Smooth muscle cell (in vitro differentiated cells): ENCODE data around the gene SLC25A26. TPM values are rescaled to one million over a fixed set of nuclear protein-coding genes. Genes with fewer than 3 reads are reported as not detected.
"Not testable (repeated sequence)": the region's sequence is repeated elsewhere in the genome, so short reads cannot be mapped to it uniquely, and the experiment has no call there.

Experiments used
- DNase-seq: peaks from one replicate; lab custom pipeline; 2025; ENCODE audit not compliant: unreplicated experiment; lab: John Stamatoyannopoulos, UW
- H2AFZ ChIP-seq: fragments of 200-600 bp; sonication (generic); 2 replicates; pipeline ENCODE4 v1.6.0; 2016; ENCODE audit warnings: antibody characterized with exemption, low read depth, mild to moderate bottlenecking
- H3F3A ChIP-seq: fragments of 200-600 bp; sonication (generic); 2 replicates; pipeline ENCODE4 v1.6.0; 2017; ENCODE audit warnings: antibody characterized with exemption, low read depth
- H3K27ac ChIP-seq: fragments of 200-600 bp; sonication (generic); 2 replicates; pipeline ENCODE4 v1.5.1; 2016; ENCODE audit warnings: low read depth, mild to moderate bottlenecking
- H3K27me3 ChIP-seq: fragments of 200-600 bp; sonication (generic); 2 replicates; pipeline ENCODE4 v1.6.1; 2016; ENCODE audit warnings: low read depth, mild to moderate bottlenecking
- H3K36me3 ChIP-seq: fragments of 200-600 bp; sonication (generic); 2 replicates; pipeline ENCODE4 v1.5.1; 2016; ENCODE audit warnings: low read depth
- H3K4me1 ChIP-seq: fragments of 200-600 bp; sonication (generic); 2 replicates; pipeline ENCODE4 v1.5.1; 2016; ENCODE audit warnings: low read depth
- H3K4me2 ChIP-seq: fragments of 200-600 bp; sonication (generic); 2 replicates; pipeline ENCODE4 v1.6.0; 2016; ENCODE audit warnings: mild to moderate bottlenecking
- H3K4me3 ChIP-seq: fragments of 200-600 bp; sonication (generic); 2 replicates; pipeline ENCODE4 v1.5.1; 2016; ENCODE audit warnings: mild to moderate bottlenecking
- H3K79me2 ChIP-seq: fragments of 200-600 bp; sonication (generic); 2 replicates; pipeline ENCODE4 v1.6.0; 2016; ENCODE audit warnings: low read depth, mild to moderate bottlenecking
- H3K9ac ChIP-seq: fragments of 200-600 bp; sonication (generic); 2 replicates; pipeline ENCODE4 v1.6.0; 2016; ENCODE audit warnings: low read depth
- H3K9me3 ChIP-seq: fragments of 200-600 bp; sonication (generic); replicated peaks from 2 replicates; pipeline ENCODE4 v1.5.1; 2016; ENCODE audit warnings: low read depth
- H4K20me1 ChIP-seq: fragments of 200-600 bp; sonication (generic); 2 replicates; pipeline ENCODE4 v1.6.0; 2016; ENCODE audit warnings: low read depth
- WGBS: methylation state at CpG from one replicate; pipeline ENCODE4 v1.1.7; 2016; ENCODE audit warnings: low lambda C conversion rate; 5-methylcytosine and 5-hydroxymethylcytosine counted together
- polyA plus RNA-seq: library from polyadenylated mRNA; unstranded; fragments of >200 nt; fragmentation: Nextera tagmentation; extraction: Ambion mirVana; gene quantifications from 2 replicates; pipeline ENCODE4 v1.2.1, GENCODE V29; 2016
- total RNA-seq: library from RNA; depleted of rRNA; stranded (reverse); fragments of >200 nt; gene quantifications from 2 replicates; pipeline ENCODE4 v1.2.3, GENCODE V29; 2014
- TF ChIP-seq, protein P1 (sequence below): fragments of 200-600 bp; sonication (generic); IDR thresholded peaks from 2 replicates; pipeline ENCODE4 v1.5.1; 2017; ENCODE audit warnings: borderline replicate concordance, mild to moderate bottlenecking, antibody characterized with exemption; ENCODE audit not compliant: insufficient read depth, poor library complexity, severe bottlenecking

Gene SLC25A26
- total and polyA plus RNA-seq, 2 experiments from 2014 or later = 8.9 to 18.9 TPM

GRCh38 chr3:66272016-66272415 lies 51.2 kb downstream of the SLC25A26 start:
- TF ChIP-seq, protein P1, sequence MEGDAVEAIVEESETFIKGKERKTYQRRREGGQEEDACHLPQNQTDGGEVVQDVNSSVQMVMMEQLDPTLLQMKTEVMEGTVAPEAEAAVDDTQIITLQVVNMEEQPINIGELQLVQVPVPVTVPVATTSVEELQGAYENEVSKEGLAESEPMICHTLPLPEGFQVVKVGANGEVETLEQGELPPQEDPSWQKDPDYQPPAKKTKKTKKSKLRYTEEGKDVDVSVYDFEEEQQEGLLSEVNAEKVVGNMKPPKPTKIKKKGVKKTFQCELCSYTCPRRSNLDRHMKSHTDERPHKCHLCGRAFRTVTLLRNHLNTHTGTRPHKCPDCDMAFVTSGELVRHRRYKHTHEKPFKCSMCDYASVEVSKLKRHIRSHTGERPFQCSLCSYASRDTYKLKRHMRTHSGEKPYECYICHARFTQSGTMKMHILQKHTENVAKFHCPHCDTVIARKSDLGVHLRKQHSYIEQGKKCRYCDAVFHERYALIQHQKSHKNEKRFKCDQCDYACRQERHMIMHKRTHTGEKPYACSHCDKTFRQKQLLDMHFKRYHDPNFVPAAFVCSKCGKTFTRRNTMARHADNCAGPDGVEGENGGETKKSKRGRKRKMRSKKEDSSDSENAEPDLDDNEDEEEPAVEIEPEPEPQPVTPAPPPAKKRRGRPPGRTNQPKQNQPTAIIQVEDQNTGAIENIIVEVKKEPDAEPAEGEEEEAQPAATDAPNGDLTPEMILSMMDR = no peak
- no peaks in the 10 kb centered on the region for H3K27me3 ChIP-seq
- H3K4me2 ChIP-seq = no peak overlapping the region
- no peaks in the 10 kb centered on the region for H3K79me2 ChIP-seq
- no peak overlapping the region for H3K4me3 ChIP-seq
- H3K9ac ChIP-seq = no peak overlapping the region
- no peak overlapping the region for H2AFZ ChIP-seq
- no peaks in the 10 kb centered on the region for H3K9me3 ChIP-seq
- no peaks in the 10 kb centered on the region for H3K4me1 ChIP-seq
- H3F3A ChIP-seq = no peaks in the 10 kb centered on the region
- H3K27ac ChIP-seq = no peak overlapping the region
- H4K20me1 ChIP-seq = no peaks in the 10 kb centered on the region
- WGBS = 58% methylated on average over 1 of the region's 1 CpG
- no peaks in the 10 kb centered on the region for H3K36me3 ChIP-seq
- DNase-seq = no peak

DNA sequence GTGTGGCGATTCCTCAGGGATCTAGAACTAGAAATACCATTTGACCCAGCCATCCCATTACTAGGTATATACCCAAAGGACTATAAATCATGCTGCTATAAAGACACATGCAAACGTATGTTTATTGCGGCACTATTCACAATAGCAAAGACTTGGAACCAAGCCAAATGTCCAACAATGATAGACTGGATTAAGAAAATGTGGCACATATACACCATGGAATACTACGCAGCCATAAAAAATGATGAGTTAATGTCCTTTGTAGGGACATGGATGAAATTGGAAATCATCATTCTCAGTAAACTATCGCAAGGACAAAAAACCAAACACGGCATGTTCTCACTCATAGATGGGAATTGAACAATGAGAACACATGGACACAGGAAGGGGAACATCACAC lies 54.0 kb downstream of the SLC25A26 start:
- WGBS = 93% methylated on average over 6 of the region's 6 CpGs
- not testable (repeated sequence) for DNase-seq, H3K4me3 ChIP-seq

GRCh38 chr3:66276705-66277274 lies 56.0 kb downstream of the SLC25A26 start:
- peak; percentile 0 for DNase-seq
- Histone ChIP-seq H3K9ac (no peak overlapping the region), H3F3A (no peaks in the 10 kb centered on the region), H3K36me3 (no peaks in the 10 kb centered on the region), H3K4me2 (no peak overlapping the region), H3K27me3 (no peaks in the 10 kb centered on the region), H3K9me3 (no peaks in the 10 kb centered on the region), H3K4me3 (no peak overlapping the region), H2AFZ (no peak overlapping the region), H3K27ac (no peak overlapping the region), H4K20me1 (no peaks in the 10 kb centered on the region), H3K79me2 (no peaks in the 10 kb centered on the region), H3K4me1 (peaks cover 6% of the 10 kb centered on the region)
- TF ChIP-seq, protein P1 = peak; percentile 80
- WGBS = 8% methylated on average over 3 of the region's 3 CpGs

More for the DNA sequence above, 54.0 kb downstream of the SLC25A26 start:
- not testable (repeated sequence) for H3K4me2 ChIP-seq, H3K79me2 ChIP-seq, H4K20me1 ChIP-seq, H2AFZ ChIP-seq, H3K9me3 ChIP-seq, H3K4me1 ChIP-seq, H3F3A ChIP-seq, H3K27ac ChIP-seq, H3K36me3 ChIP-seq, H3K27me3 ChIP-seq, H3K9ac ChIP-seq

GRCh38 chr3:66279168-66279567 lies 58.4 kb downstream of the SLC25A26 start:
- TF ChIP-seq, protein P1 = no peak
- Histone ChIP-seq H3K4me2 (no peak overlapping the region), H3K27ac (no peak overlapping the region), H2AFZ (no peak overlapping the region), H3F3A (no peaks in the 10 kb centered on the region), H3K36me3 (no peaks in the 10 kb centered on the region), H3K4me3 (no peak overlapping the region), H3K9me3 (no peaks in the 10 kb centered on the region), H3K4me1 (peaks cover 6% of the 10 kb centered on the region), H3K79me2 (no peaks in the 10 kb centered on the region), H4K20me1 (no peaks in the 10 kb centered on the region), H3K9ac (no peak overlapping the region), H3K27me3 (no peaks in the 10 kb centered on the region)
- WGBS = 89% methylated on average over 1 of the region's 1 CpG
- no peak for DNase-seq
